Mucosa of rectum (tissue), 2 donors: ENCODE data around the gene FLT1.

ENCODE experiments used
- H3K27ac ChIP-seq, 2 donors: one replicate each; pipeline ENCODE4 v1.7.0; 2013; ENCODE audit warnings: inconsistent platforms in 2 of 2, low read depth in 2 of 2, low read length in 2 of 2
- H3K27me3 ChIP-seq, 2 donors: one replicate each; pipeline ENCODE4 v1.7.0; 2013; ENCODE audit warnings: low read length in 2 of 2; ENCODE audit not compliant: control insufficient read depth in 2 of 2, insufficient read depth in 2 of 2
- H3K36me3 ChIP-seq, 2 donors: one replicate each; pipeline ENCODE4 v1.7.0; 2013; ENCODE audit warnings: low read length in 2 of 2; ENCODE audit not compliant: control insufficient read depth in 2 of 2, insufficient read depth in 2 of 2
- H3K4me1 ChIP-seq, 2 donors: one replicate each; pipeline ENCODE4 v1.7.0; 2013; ENCODE audit warnings: low read length in 2 of 2, mild to moderate bottlenecking in 1 of 2; ENCODE audit not compliant: control insufficient read depth in 2 of 2, insufficient read depth in 2 of 2
- H3K4me3 ChIP-seq, 2 donors: one replicate each; pipeline ENCODE4 v1.7.0; 2013; ENCODE audit warnings: low read length in 2 of 2
- H3K9ac ChIP-seq, 2 donors: one replicate each; pipeline ENCODE4 v1.7.0; 2013; ENCODE audit warnings: low read length in 2 of 2, low read depth in 1 of 2, mild to moderate bottlenecking in 1 of 2
- H3K9me3 ChIP-seq, 2 donors: one replicate each; pipeline ENCODE4 v1.7.0; 2013; ENCODE audit warnings: low read length in 2 of 2; ENCODE audit not compliant: control insufficient read depth in 2 of 2
- donor health status: healthy.
- donor health status: Normal muscosa, but diverticular disease.

The FLT1 gene

DNA sequence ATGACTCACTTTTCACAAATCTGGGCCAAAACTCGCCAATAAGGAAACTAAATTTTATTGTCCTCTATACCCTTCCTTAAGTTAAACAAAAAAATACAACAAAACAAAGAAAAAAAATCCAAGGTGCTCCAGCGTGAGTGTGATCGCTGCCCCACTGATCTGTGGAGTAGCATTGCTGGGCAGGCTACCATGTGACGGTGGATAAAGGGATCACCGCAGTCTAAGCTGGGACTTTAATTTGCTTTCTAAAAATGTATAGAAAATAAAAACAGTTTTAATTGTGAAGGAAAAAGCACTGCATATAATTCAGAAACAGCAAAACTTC is 92.9 kb downstream of the FLT1 start:
- Histone ChIP-seq H3K9ac (no peak overlapping the region), H3K27me3 (no peaks in the 10 kb centered on the region), H3K4me3 (no peak overlapping the region), H3K36me3 (no peaks in the 10 kb centered on the region), H3K4me1 (no peaks in the 10 kb centered on the region), H3K27ac (no peak overlapping the region), H3K9me3 (no peaks in the 10 kb centered on the region)

DNA sequence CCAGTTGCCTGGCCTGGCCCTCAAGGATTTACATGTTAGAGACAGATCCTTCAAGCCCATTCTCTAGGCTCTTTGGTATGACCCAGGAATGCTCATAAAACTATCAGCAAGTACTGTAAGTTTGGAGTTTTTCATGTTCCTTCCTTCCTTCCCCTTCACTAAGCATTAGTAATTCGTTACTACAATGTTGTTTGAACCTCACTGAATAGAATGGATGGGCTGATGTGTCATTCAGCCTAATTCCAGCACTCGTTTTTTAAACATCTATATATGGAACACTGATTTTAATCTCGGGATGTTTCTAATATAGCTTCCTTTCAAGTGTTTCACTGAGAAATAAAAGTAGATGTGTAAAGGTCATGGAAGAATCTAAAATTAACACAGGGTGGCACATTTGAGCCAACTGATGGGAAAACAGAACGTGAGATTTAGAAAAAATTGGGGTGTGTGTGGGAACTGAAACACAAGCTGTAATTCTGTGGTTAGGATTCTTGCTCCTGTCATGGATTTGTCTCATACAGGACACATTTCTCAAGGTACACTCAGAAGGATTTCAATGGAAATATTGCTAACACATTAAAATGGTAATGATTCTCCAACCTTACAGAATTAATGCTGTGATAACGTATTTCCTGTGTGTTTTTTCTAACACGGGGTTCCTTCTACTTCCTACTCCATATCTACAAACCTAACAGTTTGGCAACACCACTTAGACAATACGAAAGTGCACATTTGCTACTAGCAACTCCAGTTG is 93.4 kb downstream of the FLT1 start:
- Histone ChIP-seq H3K4me1 (no peaks in the 10 kb centered on the region), H3K27me3 (no peaks in the 10 kb centered on the region), H3K4me3 (no peak overlapping the region), H3K9me3 (no peaks in the 10 kb centered on the region), H3K9ac (no peak overlapping the region), H3K36me3 (no peaks in the 10 kb centered on the region), H3K27ac (no peak overlapping the region)

- Histone ChIP-seq H3K9ac (no peak overlapping the region), H3K4me1 (no peaks in the 10 kb centered on the region), H3K27me3 (no peaks in the 10 kb centered on the region), H3K36me3 (no peaks in the 10 kb centered on the region), H3K4me3 (no peak overlapping the region), H3K27ac (no peak overlapping the region), H3K9me3 (no peaks in the 10 kb centered on the region)
These were observed 98.9 kb downstream of the FLT1 start for GRCh38 chr13:28396053-28396452.

GRCh38 chr13:28394422-28394821 is 100.5 kb downstream of the FLT1 start:
- Histone ChIP-seq H3K9ac (no peak overlapping the region), H3K4me1 (no peaks in the 10 kb centered on the region), H3K36me3 (no peaks in the 10 kb centered on the region), H3K4me3 (no peak overlapping the region), H3K27me3 (no peaks in the 10 kb centered on the region), H3K27ac (no peak overlapping the region), H3K9me3 (no peaks in the 10 kb centered on the region)

DNA sequence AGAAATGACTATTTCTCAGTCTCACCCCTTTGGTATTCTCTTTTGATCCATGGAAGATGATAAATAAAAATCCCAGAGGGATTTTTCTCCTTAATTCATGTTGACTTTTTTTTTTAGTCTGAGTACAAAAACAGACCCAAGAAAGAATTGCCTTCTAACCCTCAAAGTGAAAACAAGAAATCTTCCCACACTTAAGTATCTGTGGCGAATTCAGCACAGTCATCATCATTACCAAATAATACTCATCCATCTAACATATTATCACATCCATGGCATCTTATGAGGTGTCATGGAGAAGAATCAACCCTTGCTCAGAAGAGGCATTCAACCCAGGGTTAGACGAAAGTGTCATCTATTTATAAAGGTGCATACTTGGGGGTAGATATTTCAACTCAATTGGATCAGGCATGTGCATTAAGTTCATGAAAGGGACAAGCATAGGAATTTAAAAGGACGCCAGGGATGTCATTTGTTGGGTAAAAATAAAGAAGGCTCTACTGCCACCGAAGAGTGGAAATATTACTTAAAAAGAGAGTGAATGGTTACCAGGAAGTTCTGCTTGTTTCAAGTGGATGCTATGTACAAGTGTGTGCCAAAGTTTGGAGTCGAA is 101.9 kb downstream of the FLT1 start:
- no peaks in the 10 kb centered on the region for H3K36me3 ChIP-seq
- H3K9me3 ChIP-seq, result no peaks in the 10 kb centered on the region
- H3K27me3 ChIP-seq, result no peaks in the 10 kb centered on the region
- no peak overlapping the region for H3K9ac ChIP-seq
- H3K27ac ChIP-seq, result no peak overlapping the region
- H3K4me1 ChIP-seq, result no peaks in the 10 kb centered on the region
- no peak overlapping the region for H3K4me3 ChIP-seq

- H3K4me1 ChIP-seq, result no peaks in the 10 kb centered on the region
- H3K27ac ChIP-seq, result no peak overlapping the region
- H3K4me3 ChIP-seq, result no peak overlapping the region
- no peak overlapping the region for H3K9ac ChIP-seq
- H3K9me3 ChIP-seq, result no peaks in the 10 kb centered on the region
- H3K27me3 ChIP-seq, result no peaks in the 10 kb centered on the region
- H3K36me3 ChIP-seq, result no peaks in the 10 kb centered on the region
These were observed 102.5 kb downstream of the FLT1 start for GRCh38 chr13:28392428-28392827.

DNA sequence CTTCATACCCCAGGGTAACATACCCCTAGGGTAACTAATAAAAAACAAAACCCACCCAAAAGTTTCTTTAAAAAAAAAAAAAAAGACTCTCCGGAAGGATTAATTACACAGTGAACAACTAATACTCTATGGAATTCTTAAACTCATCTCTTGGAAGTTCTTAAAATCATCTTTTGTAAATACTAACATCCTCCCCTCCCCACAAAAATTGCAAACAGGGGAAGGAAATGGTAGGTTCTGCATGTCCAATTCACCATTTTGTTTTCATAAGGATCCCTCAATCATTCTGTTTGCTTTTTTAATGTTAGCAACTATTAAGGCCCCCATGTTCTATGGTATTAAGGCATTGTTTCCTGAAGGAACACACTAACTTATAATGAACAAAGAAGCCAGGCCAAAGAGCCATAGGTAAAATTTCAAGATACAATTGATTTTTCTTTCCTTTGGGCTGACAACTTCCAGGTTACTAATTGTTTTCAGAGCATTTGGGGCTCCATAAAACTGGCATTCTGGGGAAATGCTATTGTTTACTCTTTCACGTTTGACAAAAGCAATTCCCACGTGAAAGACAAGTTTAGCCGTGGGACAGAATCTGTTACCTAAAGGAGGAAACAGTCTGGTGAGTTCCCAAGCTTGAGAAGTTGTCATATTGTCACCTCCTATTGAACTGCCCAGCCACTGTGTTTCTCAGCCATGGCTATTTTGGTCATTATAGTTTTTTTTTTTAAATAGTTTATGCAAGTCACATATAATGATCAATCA is 107.0 kb downstream of the FLT1 start:
- H3K4me3 ChIP-seq, result no peak overlapping the region
- H3K9me3 ChIP-seq, result no peaks in the 10 kb centered on the region
- no peaks in the 10 kb centered on the region for H3K36me3 ChIP-seq
- H3K4me1 ChIP-seq, result no peaks in the 10 kb centered on the region
- no peak overlapping the region for H3K9ac ChIP-seq
- no peaks in the 10 kb centered on the region for H3K27me3 ChIP-seq
- no peak overlapping the region for H3K27ac ChIP-seq

- Histone ChIP-seq H3K36me3 (no peaks in the 10 kb centered on the region), H3K27me3 (no peaks in the 10 kb centered on the region)
These were observed 109.6 kb downstream of the FLT1 start for GRCh38 chr13:28385362-28385761.

DNA sequence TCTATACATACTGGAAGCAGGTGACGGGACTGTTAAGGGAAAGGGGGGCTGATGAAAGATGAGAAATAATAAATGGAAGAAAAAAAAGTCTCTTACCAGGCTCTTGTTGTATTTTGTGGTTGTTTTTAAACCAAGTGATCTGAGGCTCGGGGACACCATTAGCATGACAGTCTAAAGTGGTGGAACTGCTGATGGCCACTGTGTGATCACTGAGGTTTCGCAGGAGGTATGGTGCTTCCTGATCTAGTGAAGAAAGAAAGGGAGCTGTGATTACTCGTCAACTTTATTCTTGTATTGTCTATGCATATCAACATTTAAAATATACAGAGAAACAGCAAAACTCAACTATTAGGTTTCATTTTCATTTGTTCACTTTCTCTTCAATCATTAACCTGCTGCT is 110.1 kb downstream of the FLT1 start:
- Histone ChIP-seq H3K36me3 (no peaks in the 10 kb centered on the region), H3K4me1 (no peaks in the 10 kb centered on the region), H3K9ac (no peak overlapping the region), H3K27ac (no peak overlapping the region), H3K4me3 (no peak overlapping the region), H3K27me3 (no peaks in the 10 kb centered on the region), H3K9me3 (no peaks in the 10 kb centered on the region)

More at GRCh38 chr13:28385362-28385761, 109.6 kb downstream of the FLT1 start:
- Histone ChIP-seq H3K4me3 (no peak overlapping the region), H3K4me1 (no peaks in the 10 kb centered on the region), H3K27ac (no peak overlapping the region), H3K9me3 (no peaks in the 10 kb centered on the region), H3K9ac (no peak overlapping the region)

- H3K4me3 ChIP-seq, result no peak overlapping the region
These were observed 114.6 kb downstream of the FLT1 start for GRCh38 chr13:28380319-28380718.

More at GRCh38 chr13:28380319-28380718, 114.6 kb downstream of the FLT1 start:
- Histone ChIP-seq H3K36me3 (no peaks in the 10 kb centered on the region), H3K27me3 (no peaks in the 10 kb centered on the region), H3K9ac (no peak overlapping the region), H3K27ac (no peak overlapping the region), H3K9me3 (no peaks in the 10 kb centered on the region), H3K4me1 (no peaks in the 10 kb centered on the region)
